ENCODE results near the gene INPP5E.

INPP5E gene

DNA sequence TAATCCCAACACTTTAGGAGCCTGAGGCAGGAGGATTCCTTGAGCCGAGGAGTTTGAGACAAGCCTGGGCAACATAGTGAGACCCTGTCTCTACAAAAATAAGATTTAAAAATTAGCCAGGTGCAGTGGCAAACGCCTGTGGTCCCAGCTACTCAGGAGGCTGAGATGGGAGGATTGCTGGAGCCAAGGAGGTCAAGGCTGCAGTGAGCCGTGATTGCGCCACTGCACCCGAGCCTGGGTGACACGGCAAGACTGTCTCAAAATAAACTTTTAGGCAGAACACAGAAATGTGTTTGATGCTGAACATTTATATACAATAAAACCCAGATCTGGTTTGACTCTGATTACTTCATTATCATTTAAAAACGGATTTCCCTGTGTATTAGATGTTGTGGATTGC lies 34.2 kb downstream of the INPP5E start:
- TF ChIP-seq, protein P1, sequence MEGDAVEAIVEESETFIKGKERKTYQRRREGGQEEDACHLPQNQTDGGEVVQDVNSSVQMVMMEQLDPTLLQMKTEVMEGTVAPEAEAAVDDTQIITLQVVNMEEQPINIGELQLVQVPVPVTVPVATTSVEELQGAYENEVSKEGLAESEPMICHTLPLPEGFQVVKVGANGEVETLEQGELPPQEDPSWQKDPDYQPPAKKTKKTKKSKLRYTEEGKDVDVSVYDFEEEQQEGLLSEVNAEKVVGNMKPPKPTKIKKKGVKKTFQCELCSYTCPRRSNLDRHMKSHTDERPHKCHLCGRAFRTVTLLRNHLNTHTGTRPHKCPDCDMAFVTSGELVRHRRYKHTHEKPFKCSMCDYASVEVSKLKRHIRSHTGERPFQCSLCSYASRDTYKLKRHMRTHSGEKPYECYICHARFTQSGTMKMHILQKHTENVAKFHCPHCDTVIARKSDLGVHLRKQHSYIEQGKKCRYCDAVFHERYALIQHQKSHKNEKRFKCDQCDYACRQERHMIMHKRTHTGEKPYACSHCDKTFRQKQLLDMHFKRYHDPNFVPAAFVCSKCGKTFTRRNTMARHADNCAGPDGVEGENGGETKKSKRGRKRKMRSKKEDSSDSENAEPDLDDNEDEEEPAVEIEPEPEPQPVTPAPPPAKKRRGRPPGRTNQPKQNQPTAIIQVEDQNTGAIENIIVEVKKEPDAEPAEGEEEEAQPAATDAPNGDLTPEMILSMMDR (IDR thresholded peaks at IDR 0.05; ENCODE audit: low read depth, low read length) = no peak
- DNase-seq (ENCODE audit: extremely low read depth, low read depth) = no peak

DNA sequence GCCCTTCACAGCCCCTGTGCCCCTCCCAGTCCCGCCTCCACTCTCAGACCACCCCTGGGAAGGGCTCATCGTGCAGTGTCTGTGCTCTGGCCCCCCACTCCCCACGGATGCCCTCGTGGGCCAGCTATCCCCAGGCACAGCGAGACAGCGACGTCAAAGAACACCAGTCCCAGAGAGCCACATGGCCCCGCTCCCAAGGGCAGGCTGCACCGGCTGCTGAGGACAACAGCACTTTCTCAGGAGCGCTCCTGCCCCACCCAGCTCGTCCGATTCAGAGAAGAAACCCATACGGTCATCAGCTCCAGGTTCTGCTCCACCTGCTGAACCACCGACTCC lies 34.9 kb downstream of the INPP5E start:
- DNase-seq (ENCODE audit: extremely low read depth, low read depth) = no peak
- TF ChIP-seq, protein P1 (IDR thresholded peaks at IDR 0.05; ENCODE audit: low read depth, low read length) = no peak

DNA sequence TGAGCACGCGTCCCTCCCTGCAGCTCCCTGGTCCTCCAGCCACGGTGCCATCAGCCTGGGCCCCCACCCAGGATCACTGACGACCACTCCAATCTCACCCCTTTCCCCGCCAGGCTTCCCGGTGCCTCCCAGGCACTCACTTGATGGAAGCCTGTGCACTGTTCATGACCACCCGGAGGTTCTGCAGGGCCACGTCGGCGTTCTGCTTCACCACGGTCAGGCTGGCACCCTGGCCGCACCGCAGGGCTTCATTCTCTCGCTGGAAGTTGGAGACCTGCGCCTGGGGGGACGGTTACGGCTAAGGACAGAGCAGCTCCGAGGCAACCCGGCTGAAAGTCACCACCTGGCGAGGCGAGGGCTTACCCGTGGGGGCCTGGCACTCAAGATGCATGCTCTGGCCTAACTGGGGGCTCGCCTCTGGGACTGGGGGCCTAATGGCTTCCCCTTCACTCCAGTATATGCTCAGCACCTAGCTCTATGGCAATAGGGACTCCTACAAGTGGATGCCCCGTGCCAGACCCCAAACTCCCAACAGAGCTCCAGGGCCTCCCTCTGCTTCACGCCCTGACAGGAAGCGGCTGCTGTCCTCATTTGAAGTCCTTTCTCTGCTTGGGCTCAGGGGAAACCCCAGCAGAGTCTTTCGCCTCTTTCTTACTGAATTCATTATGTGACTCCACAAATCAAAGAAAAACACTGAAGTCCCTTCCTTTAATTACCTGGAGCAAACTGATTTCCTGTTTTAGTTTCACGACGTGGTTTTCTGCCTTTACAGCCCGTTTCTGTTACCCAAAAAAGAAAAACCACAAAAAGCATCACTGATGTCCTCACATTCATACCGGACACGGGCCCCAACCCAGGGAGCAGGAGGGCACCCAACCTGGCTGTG lies 35.5 kb downstream of the INPP5E start:
- TF ChIP-seq, protein P1 (IDR thresholded peaks at IDR 0.05; ENCODE audit: low read depth, low read length) = no peak
- no peak for DNase-seq (ENCODE audit: extremely low read depth, low read depth)

DNA sequence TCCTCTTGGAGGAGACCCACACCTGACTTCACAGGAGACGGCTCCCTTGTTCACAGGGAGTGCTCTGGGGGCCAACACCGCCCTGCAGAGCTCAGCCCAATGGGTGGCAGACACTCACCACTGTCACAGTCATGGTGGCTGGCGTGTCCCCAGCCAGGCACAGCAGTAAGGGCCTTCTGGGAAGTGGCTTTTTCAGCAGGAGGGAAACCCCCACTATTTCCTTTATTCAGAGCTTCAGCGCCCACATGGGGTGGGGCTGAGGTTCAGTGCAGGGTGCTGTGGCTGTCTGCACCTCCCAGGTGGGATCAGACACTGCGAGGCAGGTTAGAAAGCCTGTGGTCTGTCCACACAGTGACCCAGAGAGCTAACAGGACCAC lies 36.1 kb downstream of the INPP5E start:
- no peak for DNase-seq (ENCODE audit: extremely low read depth, low read depth)
- TF ChIP-seq, protein P1 (IDR thresholded peaks at IDR 0.05; ENCODE audit: low read depth, low read length) = no peak

DNA sequence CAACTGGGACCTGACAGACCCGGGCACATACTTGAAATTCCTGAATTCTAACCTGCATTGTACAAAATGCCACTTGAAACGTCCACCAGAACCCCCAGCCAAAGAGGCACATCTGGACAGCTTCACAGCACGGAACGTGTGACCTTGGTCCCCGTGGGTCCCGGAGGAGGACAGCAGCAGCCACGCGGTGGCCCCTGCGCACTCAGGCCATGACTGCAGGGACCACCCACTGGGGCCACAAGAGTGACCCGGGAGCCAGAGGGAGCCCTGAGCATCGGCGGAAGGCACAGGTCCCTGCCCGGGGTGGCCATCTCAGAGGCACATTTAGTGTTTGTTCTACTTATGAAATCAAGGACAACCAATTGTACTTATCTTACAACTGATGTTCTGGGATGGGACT lies 37.6 kb downstream of the INPP5E start:
- TF ChIP-seq, protein P1 (IDR thresholded peaks at IDR 0.05; ENCODE audit: low read depth, low read length) = no peak
- DNase-seq (ENCODE audit: extremely low read depth, low read depth) = no peak

DNA sequence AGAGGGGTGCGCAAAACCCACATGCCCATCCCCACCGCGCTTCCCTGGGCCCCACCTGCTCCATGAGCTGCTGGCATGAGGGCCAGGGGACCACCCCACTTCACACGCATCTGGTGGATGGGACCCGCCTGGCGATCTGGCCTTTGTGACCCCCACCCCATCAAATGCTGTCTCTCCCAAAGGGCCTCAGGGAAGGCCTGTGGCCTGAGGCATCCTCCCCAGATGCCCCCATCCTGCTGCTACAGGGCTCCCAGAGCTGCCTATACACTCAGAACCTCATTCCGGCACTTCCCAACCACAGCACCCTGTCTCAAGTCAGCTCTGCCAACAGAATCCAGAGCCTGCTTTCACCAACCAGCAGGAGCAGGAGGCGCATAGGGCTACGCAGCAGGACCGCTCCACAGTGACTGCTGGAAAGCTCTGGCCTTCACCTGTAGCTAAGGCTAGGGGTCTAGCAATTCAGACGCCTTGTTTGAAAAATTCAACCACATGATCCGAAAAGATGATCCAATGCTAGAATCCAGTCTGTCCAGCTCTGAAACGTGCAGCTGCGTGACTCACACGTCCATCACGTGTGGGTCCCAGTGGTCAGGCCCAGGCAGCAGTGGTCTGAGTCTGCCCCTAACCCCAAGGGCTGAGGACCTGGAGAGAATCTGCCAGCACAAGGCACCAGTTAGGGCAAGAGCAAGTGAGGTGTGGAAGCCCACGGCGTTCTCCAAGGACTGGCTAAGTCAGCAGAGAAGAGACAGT lies 38.3 kb downstream of the INPP5E start:
- DNase-seq (ENCODE audit: extremely low read depth, low read depth) = no peak
- TF ChIP-seq, protein P1 (IDR thresholded peaks at IDR 0.05; ENCODE audit: low read depth, low read length) = no peak
